NCI-H187 (cell line): ENCODE data around the gene ZNF284.

Experiments used
- DNase-seq, 2 experiments: peaks; one replicate each; lab custom pipeline; 2025; lab: John Stamatoyannopoulos, UW

Gene ZNF284

DNA sequence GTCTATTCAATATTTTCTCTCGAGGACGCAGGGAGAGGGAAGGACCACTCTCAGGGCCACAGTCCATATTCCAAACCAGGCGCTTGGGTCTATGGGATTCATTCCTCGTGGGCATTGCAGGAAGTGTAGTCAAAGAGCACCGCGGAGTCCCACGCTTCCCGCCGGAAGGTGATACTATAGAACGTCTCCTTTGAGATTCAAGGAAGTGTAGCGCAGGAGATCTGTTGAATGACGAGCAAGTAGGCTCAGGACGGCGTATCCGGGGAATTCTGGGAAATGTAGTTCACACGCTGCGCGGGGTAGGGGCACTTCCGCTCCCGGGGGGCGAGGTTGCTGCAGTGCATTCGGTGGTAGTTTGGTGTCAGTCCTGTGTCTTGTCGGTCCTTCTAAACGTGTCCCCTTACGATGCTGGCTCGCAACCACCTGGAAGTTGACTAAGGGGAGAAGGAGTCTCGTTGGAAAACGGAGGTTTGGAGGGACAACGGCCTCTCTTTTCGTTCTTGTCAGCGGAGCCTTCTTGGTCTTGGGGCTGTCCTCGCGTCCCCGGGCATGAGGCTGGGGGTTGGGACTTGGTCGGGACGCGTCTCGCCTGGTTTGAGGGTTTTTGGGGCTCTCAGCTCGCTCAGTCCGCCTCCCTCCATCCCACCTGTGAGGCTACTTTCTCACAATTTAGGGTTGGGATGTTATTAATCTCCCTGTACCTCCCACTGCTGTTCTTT lies at the start of gene ZNF284:
TSS of gene ZNF284 (plus strand) at position 336 of the 719 bp plus-strand sequence. CDS start 4,231 bp downstream, outside the sequence.
- peak; percentile 77 to 85 for DNase-seq

DNA sequence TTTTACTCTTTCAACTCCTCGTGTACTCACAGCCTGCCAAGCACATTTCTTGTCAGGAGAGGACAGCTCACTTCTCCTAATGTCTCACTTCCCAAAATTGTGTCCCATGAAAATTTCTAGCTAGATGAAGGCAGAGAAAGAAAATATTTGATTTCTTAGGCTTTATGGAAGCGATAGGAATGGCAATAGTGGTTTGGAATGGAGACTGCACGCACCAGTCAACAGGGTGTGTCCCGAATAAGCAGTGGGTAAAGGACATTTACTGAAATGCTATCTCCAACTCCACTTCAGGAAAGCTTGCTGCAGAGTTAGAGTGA lies 47.1 kb upstream of the ZNF284 start:
- no peak for DNase-seq

DNA sequence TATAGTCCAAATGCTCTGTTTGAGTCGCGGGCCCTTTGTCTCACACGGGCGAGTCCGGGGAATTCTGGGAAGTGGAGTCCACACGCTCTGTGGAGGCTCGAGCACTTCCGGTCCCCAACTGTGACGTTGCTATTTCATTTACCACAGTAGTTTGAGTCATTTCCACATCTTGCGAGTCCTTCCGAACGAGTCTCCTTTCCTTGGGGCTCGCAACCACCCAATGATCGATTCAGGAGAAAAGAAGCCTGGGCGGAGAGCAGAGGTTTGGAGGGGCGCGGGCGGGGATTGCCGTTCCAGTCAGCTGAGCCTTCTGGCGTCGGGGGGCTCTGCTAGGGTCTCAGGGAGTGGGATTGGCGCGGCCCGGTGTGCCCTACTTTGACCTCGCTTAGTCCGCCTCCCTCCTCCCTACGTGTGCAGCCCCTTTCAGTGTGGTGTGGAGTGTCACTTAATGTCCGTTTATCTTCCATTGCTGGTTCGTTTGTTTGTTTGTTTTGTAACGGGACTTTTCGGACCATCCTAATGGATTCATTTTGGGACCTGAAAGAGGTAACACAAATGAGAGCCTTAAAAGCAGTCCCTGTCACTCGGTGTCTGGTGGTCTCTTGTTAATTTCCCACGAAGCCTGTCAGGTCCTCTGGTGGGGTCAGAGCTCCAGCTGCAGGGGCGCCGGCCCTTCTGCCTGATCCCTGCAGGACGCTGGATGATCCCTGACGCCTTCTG lies 46.6 kb upstream of the ZNF284 start, which contains the start of gene ZNF222:
TSS of gene ZNF222 (plus strand) at position 163 of the 720 bp plus-strand sequence. CDS start at position 221, 58 bp downstream.
- peak; percentile 31 to 56 for DNase-seq

DNA sequence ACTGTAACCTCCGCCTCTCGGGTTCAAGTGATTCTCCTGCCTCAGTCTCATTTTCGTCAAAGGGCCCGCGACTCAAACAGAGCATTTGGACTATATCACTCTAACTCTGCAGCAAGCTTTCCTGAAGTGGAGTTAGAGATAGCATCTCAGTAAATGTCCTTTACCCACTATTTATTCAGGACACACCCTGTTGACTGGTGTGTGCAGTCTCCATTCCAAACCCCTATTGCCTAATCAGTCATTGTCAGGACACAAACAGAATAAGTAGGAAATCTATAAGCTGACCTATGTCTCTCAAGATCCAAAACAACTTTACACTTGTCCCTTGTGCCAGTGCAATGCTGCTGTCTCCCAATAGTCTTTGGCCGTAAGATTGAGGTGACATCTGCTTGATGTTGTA lies 45.3 kb upstream of the ZNF284 start:
- no peak for DNase-seq

DNA sequence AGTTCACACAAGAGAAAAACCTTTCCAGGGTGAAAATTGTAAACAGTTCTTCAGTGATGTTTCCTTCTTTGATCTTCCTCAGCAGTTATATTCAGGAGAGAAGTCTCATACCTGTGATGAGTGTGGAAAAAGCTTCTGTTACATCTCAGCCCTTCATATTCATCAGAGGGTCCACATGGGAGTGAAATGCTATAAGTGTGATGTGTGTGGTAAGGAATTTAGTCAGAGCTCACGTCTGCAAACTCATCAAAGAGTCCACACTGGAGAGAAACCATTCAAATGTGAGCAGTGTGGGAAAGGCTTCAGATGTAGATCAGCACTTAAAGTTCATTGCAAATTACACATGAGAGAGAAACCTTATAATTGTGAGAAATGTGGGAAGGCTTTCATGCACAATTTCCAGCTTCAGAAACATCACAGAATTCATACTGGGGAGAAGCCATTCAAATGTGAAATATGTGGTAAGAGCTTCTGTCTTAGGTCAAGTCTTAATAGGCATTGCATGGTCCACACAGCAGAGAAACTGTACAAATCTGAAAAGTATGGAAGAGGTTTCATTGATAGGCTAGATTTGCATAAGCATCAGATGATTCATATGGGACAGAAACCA lies 39.9 kb upstream of the ZNF284 start:
- no peak for DNase-seq

DNA sequence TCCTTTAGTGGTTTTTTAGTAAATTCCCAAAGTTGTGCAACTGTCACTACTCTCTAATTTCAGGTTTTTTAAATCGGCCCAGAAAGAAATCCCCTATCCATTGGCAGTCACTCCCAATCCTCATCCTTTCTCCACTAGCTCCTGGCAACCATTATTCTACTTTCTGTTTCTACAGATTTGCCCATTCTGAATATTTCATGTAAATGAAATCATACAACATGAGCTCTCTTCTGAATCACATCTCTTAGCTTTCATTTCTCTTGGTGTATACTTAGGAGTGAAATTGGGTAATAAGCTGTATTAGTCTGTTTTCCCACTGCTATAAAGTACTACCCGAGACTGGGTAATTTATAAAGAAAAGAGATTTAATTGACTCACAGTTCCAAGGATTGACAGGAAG lies 29.8 kb upstream of the ZNF284 start:
- no peak for DNase-seq

DNA sequence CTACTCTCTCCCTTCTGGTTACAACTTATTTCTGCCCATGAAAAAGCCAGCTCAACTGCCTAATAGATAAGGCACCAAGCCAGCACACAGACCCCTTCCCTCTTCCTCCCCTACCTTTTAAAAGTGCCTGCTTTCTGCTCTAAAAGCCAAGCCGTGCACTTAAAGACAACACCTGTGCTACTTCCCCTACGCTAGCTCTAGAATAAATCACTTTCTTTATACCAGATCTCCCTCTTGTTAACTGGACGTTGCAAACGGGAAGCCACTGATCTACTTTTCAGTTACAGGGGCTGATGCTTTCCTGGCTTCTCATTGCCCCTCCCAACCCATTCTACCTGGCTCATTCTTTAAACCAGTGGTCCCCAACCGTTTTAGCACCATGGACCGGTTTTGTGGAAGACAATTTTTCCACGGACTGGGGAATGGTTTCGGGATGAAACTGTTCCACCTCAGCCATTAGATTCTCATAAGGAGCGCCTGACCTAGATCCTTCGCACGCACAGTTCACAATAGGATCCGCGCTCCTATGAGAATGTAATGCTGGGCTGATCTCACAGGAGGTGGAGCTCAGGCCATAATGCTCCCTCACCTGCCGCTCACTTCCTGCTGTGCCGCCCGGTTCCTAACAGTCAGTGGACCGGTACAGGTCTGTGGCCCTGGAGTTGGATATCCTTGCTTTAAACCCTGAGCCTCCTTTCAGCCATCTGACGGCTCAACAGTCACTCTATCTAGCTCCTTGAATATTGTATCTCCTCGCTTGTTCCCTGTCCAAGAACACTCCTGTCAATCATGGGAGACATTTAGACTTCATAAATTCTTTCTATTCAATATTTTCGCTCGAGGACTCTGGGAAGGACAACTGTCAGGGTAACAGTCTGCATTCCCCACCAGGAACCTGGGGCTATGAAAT lies 21.0 kb upstream of the ZNF284 start:
- peak in 1 of 2 experiments; percentile 75 for DNase-seq

DNA sequence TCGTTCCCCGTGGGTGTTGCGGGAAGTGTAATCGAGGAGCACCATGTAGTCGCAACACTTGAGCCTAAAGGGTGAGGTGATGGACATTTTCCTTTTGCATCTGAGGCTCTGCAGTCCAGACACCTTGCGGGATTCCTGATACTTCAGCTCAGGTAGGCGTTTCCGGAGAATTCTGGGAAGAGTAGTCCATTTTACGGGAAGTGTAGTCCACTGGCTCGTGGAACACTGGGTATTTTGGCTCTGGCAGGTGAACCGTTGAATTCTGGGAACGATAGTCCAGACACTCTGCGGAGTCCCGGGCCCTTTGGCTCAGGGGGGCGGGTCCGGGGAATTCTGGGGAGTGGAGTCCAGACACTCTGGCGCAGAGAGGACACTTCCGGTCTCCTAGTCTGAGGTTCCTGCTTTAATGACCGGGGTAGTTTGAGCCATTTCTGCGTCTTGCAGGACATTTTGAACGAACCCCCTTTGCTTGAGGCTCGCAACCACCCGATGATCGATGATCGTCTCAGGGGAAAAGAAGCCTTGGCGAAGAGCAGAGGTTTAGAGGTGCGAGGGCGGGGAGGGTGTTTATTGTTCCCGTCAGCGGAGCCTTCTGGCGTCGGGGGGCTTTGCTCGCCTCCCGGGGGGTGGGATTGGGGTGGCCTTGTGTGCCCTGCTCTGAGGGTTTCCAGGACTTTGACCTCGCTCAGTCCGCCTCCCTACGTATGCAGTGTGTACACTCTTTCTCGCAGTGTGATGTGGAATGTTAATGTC lies 20.1 kb upstream of the ZNF284 start, which contains the start of gene ZNF223:
TSS of gene ZNF223 (plus strand) at position 387 of the 753 bp plus-strand sequence. CDS start 3,141 bp downstream, outside the sequence.
- DNase-seq = peak; percentile 94

DNA sequence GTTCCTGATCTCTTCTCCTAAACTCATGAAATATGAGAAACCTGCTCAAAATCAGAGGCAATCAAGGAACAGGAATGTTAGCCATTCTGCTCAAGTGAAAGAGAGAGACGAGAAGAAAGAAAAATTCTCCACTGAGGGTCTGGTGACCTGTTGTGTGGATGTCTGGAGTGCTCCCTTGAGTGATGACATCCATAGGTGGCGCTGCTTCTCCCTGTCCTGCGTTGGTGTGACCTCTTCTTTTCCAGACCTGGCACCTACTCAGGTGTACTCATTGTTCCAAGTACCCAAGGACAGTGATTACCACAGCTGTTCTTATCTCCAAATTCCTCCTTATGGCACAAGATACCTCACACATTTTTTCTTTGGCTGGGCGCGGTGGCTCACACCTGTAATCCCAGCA lies 16.1 kb upstream of the ZNF284 start:
- DNase-seq = no peak

DNA sequence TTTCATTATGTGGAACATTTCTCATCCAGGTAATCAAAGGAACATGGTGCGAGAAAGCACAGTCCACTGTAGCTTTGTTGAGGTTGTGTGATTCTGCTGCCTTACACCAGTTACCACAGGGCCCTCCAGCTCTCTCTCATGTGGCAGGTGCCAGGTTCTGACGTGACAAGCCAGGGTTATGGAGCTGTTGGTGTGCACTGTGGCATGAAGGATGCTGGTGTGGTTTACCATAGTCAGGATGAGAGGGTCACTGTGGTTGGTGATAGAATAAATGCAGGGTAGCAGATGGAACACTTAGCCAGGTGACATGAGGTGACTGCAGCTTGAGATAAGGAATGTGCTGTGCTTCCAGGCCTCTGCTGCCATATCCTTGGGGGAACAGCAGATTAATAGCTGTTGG lies 12.7 kb upstream of the ZNF284 start:
- no peak for DNase-seq

DNA sequence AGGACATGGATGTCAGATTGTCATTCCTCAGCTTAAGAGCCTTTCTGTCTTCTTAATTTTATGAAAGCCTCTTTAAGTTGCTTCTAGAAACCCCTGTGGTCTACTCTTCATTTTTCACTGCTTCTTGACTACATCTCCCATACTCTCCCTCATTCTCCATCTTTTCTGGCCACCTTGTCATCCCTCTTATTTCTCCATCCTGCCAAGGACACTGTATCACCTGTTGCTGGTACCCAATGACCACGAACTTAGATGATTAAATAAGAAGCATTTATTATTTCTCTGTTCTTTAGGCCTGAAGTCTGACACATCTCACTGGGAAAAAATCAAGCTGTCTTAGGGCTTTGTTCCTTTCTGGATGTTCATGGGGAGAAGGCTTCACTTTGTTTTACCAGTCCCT lies 10.9 kb upstream of the ZNF284 start:
- DNase-seq = no peak

DNA sequence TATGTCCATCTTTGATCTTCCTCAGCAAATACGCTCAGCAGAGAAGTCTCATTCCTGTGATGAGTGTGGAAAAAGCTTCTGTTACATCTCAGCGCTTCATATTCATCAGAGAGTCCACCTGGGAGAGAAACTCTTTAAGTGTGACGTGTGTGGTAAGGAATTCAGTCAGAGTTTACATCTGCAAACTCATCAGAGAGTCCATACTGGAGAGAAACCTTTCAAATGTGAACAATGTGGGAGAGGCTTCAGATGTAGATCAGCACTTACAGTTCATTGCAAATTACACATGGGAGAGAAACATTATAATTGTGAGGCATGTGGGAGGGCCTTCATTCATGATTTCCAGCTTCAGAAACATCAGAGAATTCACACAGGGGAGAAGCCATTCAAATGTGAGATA lies 5.7 kb upstream of the ZNF284 start:
- no peak for DNase-seq

DNA sequence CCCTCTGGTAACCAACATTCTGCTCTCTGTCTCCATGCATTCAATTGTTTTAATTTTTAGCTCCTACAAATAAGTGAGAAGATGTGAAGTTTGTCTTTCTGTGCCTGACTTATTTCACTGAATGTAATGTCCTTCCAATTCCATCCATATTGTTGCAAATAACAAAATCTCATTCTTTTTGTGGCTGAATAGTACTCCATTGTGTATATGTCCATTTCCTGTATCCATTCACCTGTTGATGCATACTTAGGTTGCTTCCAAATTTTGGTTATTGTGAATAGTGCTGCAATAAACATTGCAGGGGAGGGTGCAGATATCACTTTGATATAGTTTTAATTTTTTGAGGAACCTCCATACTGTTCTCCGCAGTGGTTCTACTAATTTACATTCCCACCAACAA lies 2.5 kb upstream of the ZNF284 start:
- no peak for DNase-seq

DNA sequence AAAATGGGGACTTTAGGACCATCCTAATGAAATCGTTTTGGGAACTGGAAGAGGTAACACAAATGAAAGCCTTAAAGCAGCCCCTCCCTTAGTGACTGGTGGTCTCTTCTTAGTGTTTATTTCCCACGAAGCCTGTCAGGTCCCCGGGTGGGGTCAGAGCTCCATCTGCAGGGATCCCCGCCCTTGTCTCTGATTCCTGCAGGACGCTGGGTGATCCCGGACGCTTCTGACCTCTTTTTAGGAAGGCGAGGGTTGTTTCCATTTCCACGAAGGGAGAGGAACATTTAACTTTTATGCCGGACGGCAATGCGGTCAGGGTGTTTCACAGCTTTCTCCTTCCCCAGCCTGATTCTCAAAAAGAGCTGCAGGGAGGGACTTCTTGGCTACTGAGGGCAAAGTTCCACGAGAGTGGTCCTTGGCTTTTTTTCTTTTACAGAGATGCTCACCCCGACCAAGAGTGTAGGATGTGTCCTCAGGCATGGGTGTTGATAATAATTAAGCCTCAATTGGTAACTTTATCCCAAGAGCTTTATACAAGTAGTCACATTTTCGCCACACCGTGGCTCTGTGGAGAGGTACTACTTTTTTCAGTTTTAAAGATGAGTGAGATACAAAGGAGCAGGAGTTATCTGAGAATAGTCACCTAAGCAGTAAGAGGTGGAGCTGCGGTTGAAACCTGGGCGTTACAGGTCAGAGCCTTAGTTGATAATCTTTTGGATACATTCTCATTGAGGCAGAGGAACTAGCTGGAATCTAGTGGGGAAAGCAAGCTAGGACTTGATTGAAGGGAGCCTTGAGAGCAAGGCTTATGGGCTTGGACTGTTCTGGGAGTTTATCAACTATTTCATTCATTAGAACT lies 813 bp downstream of the ZNF284 start:
- no peak for DNase-seq

DNA sequence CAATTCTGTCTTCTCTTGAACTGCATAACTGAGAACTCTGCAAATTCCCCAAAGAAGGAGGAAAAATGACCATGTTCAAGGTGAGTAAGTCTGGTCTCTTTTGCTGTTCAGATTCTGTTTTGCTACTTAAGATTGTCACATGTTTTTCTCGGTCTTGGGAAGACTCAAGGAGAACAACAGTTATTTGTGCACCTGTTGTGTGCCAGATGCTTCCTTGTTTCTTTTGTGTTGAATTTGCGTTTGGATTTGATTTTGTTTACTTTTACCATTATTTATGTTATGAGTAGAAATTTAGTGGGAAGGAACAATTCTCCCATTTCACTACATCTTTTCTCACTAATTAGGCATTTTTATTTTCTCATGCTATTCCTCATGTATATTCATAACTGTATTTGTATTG lies 4.4 kb downstream of the ZNF284 start:
- no peak for DNase-seq

DNA sequence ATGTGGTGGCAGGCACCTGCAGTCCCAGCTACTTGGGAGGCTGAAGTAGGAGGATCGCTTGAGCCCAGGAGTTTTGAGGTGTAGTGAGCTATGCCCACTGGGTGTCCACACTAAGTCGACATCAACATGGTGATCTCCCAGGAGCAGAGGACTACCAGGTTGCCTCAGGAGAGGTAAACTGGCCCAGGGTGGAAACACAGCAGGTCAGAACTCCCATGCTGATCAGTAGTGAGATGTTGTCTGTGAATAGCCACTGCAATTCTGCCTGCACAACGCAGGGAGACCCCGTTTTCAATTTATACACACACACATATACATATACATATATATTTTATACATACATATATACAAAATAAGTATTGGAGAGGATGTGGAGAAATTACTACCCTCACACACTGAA lies 20.1 kb downstream of the ZNF284 start:
- DNase-seq = no peak

DNA sequence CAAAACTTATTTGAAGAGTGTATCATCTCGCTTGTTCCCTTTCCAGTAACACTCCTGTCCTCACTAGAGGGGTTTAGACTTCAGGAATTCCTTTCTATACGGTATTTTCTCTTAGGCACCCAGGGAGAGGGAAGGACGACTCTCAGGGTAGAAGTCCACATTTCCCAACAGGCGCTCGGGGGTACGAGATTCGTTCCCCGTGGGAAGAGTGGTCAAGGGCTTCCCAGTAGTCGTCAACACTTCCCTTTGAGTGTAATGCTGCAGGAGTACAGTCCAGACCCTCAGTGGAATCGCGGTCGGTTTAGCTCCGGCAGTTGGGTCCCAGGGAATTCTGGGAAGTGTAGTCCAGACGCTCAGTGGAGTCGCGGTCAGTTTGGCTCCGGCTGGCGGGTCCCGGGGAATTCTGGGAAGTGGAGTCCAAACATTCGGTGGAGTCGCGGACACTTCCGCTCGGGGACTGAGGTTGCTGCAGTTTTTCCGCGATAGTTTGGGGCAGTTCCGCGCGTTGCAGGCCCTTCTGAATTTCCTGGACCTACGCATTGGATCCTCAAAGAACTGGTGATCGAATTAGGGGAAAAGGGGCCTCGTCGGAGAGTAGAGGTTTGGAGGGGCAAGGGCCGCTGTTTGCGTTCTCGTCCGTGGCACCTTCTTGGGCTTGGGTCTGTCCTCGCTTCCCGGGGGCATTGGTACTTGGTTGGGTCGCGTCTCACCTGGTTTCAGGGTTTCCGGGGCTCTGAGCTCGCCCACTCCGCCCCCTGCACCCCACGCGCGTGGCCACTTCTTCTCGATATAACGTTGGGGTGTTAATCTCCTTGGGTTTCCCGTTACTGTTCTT lies 22.2 kb downstream of the ZNF284 start, which contains the start of gene ZNF224:
TSS of gene ZNF224 (plus strand) at position 431 of the 835 bp plus-strand sequence. CDS start 3,513 bp downstream, outside the sequence.
- peak; percentile 54 to 84 for DNase-seq

DNA sequence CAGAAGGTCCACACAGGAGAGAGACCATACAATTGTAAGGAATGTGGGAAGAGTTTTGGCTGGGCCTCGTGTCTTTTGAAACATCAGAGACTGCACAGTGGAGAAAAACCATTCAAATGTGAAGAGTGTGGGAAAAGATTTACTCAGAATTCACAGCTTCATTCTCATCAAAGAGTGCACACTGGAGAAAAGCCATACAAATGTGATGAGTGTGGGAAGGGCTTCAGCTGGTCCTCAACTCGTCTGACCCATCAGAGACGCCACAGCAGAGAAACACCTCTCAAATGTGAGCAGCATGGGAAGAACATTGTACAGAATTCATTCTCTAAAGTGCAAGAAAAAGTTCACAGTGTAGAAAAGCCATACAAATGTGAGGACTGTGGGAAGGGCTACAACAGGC lies 35.8 kb downstream of the ZNF284 start:
- no peak for DNase-seq

DNA sequence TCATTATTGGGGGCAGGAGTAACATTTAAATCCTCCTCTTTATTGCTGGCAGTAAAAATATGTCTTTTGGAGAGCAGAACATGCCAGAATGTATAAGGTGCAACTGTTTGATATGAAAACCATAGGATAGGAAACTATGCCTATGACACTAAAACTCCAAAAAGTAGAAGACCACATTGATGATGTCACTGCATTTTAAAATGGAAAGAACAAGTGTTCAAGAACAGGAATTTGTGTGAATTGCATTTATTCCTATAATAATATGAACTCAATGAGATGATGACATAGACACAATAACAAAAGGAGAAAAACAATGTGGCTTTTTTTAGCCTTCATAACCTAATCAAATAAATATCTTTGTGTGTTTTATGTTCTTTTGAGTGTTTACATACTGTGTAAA lies 37.5 kb downstream of the ZNF284 start:
- DNase-seq = no peak
